Measurements from ENCODE around the gene ABI3.
"Not testable (repeated sequence)": the region's sequence is repeated elsewhere in the genome, so short reads cannot be mapped to it uniquely, and the experiment has no call there.

GRCh38 chr17:49170711-49171110 is 39.8 kb upstream of the ABI3 start:
- TF ChIP-seq POLR2A (IDR thresholded peaks at IDR 0.05); CTCF (IDR thresholded peaks at IDR 0.05); EP300 (IDR thresholded peaks at IDR 0.05; ENCODE audit: low read depth): not testable (repeated sequence)

Measured in transverse colon (tissue), 3 donors.